CD14-positive monocyte (primary cell): ENCODE data around the gene KCTD20. TPM values are rescaled to one million over a fixed set of nuclear protein-coding genes. Genes with fewer than 3 reads are reported as not detected.
A peak's percentile ranks its signal among the peaks of the same experiment; 100 is the strongest.

Experiments used
- DNase-seq, 3 donors: peaks; one replicate each; pipeline ENCODE4 v3.0.0-alpha.2; 2011 to 2022
- H2AFZ ChIP-seq: 2 replicates; pipeline ENCODE4 v1.6.0; 2012; ENCODE audit warnings: mild to moderate bottlenecking, low read depth, low read length, inconsistent platforms; ENCODE audit not compliant: insufficient read depth, poor library complexity, severe bottlenecking
- H3K27ac ChIP-seq, 2 donors: 1 replicate in 1 of 2; 2 replicates in 1 of 2; pipeline ENCODE4 v1.5.1; 2012 to 2013; ENCODE audit warnings: low read length in 2 of 2, control low read depth in 1 of 2, inconsistent platforms in 1 of 2, low read depth in 1 of 2, mild to moderate bottlenecking in 1 of 2
- H3K27me3 ChIP-seq, 2 donors: one replicate each; pipeline versions ENCODE4 v1.6.0 to v1.6.1; 2011 to 2013; ENCODE audit warnings: low read length in 2 of 2; ENCODE audit not compliant: control insufficient read depth in 2 of 2, insufficient read depth in 2 of 2
- H3K36me3 ChIP-seq, 2 donors: replicated peaks in 1 of 2; 1 replicate in 1 of 2; 2 replicates in 1 of 2; pipeline versions ENCODE4 v1.5.1 to v1.6.1; 2012 to 2013; ENCODE audit warnings: low read length in 2 of 2, control low read depth in 1 of 2, inconsistent platforms in 1 of 2, mild to moderate bottlenecking in 1 of 2; ENCODE audit not compliant: insufficient read depth in 2 of 2, control insufficient read depth in 1 of 2
- H3K4me1 ChIP-seq, 2 donors: 1 replicate in 1 of 2; 2 replicates in 1 of 2; pipeline versions ENCODE4 v1.5.1 to v1.6.1; 2012 to 2013; ENCODE audit warnings: low read length in 2 of 2, control low read depth in 1 of 2, inconsistent platforms in 1 of 2, mild to moderate bottlenecking in 1 of 2, moderate library complexity in 1 of 2; ENCODE audit not compliant: insufficient read depth in 2 of 2, control insufficient read depth in 1 of 2
- H3K4me2 ChIP-seq: replicated peaks from 2 replicates; pipeline ENCODE3; 2012; ENCODE audit warnings: low read length, moderate library complexity, mild to moderate bottlenecking; ENCODE audit not compliant: poor library complexity, severe bottlenecking; ENCODE audit errors: extremely low read depth
- H3K4me3 ChIP-seq, 3 experiments: fragments of 200-600 bp in 1 of 3; sonication (generic) in 1 of 3; replicated peaks in 1 of 3; 1 replicate in 2 of 3; 2 replicates in 1 of 3; pipeline ENCODE4 v1.5.1; 2011 to 2013; ENCODE audit warnings: low read length in 3 of 3, mild to moderate bottlenecking in 3 of 3, control low read depth in 2 of 3, low read depth in 2 of 3, inconsistent platforms in 1 of 3, moderate library complexity in 1 of 3
- H3K79me2 ChIP-seq: 2 replicates; pipeline ENCODE4 v1.6.0; 2012; ENCODE audit warnings: mild to moderate bottlenecking, control low read depth, inconsistent platforms, low read length, moderate library complexity; ENCODE audit not compliant: insufficient read depth
- H3K9ac ChIP-seq: 2 replicates; pipeline ENCODE4 v1.6.0; 2017; ENCODE audit warnings: low read length, mild to moderate bottlenecking; ENCODE audit not compliant: insufficient read depth, poor library complexity, severe bottlenecking
- H3K9me3 ChIP-seq, 2 donors: replicated peaks in 1 of 2; 1 replicate in 1 of 2; 2 replicates in 1 of 2; pipeline versions ENCODE4 v1.5.1 to v1.6.1; 2012 to 2013; ENCODE audit warnings: low read length in 2 of 2, control low read depth in 1 of 2; ENCODE audit not compliant: control insufficient read depth in 1 of 2, insufficient read depth in 1 of 2
- H4K20me1 ChIP-seq: 2 replicates; pipeline ENCODE4 v1.6.0; 2012; ENCODE audit warnings: mild to moderate bottlenecking, low read length, control low read depth, moderate library complexity; ENCODE audit not compliant: insufficient read depth
- H3K27ac Mint-ChIP-seq, 7 donors: one replicate each; pipeline ENCODE4 v1.8.0; 2020; ENCODE audit warnings: mild to moderate bottlenecking in 7 of 7, mixed read lengths in 7 of 7, moderate library complexity in 6 of 7, inconsistent platforms in 2 of 7
- H3K27me3 Mint-ChIP-seq, 3 donors: one replicate each; pipeline ENCODE4 v1.8.0; 2021 to 2022; ENCODE audit warnings: low read depth in 3 of 3, mild to moderate bottlenecking in 3 of 3, mixed read lengths in 3 of 3, moderate library complexity in 3 of 3, inconsistent platforms in 1 of 3
- H3K36me3 Mint-ChIP-seq, 2 donors: one replicate each; pipeline ENCODE4 v1.8.0; 2020; ENCODE audit warnings: mixed read lengths in 2 of 2, inconsistent platforms in 1 of 2, mild to moderate bottlenecking in 1 of 2
- H3K4me1 Mint-ChIP-seq: one replicate; pipeline ENCODE4 v1.8.0; 2020; ENCODE audit warnings: mild to moderate bottlenecking, mixed read lengths
- H3K4me3 Mint-ChIP-seq, 2 donors: one replicate each; pipeline ENCODE4 v1.8.0; 2020; ENCODE audit warnings: mild to moderate bottlenecking in 2 of 2, mixed read lengths in 2 of 2, moderate library complexity in 1 of 2
- H3K9me3 Mint-ChIP-seq, 7 donors: one replicate each; pipeline ENCODE4 v1.8.0; 2020 to 2022; ENCODE audit warnings: mixed read lengths in 7 of 7, mild to moderate bottlenecking in 6 of 7, moderate library complexity in 6 of 7, inconsistent platforms in 2 of 7
- CTCF ChIP-seq: fragments of 200-600 bp; IDR thresholded peaks from one replicate; pipeline ENCODE4 v1.8.0; 2022; ENCODE audit warnings: antibody characterized with exemption, mild to moderate bottlenecking
- WGBS: methylation state at CpG from one replicate; pipeline ENCODE4 v1.1.5; 2013; ENCODE audit warnings: missing lambda C conversion rate; ENCODE audit not compliant: insufficient coverage; 5-methylcytosine and 5-hydroxymethylcytosine counted together
- intact Hi-C, 2 donors: fragments of 100-400 bp; cut with micrococcal nuclease; formaldehyde crosslinking; loops; one replicate each; pipeline versions ENCODE4 v1.15.0 to v1.15.1; 2023
- polyA plus RNA-seq, 3 donors: library from polyadenylated mRNA; depleted of rRNA in 1 of 3; unstranded in 2 of 3; stranded (reverse) in 1 of 3; fragments of 300-500 nt in 2 of 3; fragments of >200 nt in 1 of 3; fragmentation: Illumina TruSeq in 2 of 3; gene quantifications; 1 replicate in 2 of 3; 2 replicates in 1 of 3; pipeline ENCODE4 v1.2.3, GENCODE V29; 2012 to 2021

Gene KCTD20
- polyA plus RNA-seq, 3 donors = 23.7 to 79.7 (median 73.9) TPM

- H3K27ac Mint-ChIP-seq = no peak overlapping the region
- Histone ChIP-seq H3K27me3 (no peaks in the 10 kb centered on the region), H3K4me3 (no peak overlapping the region), H3K4me1 (no peaks in the 10 kb centered on the region), H2AFZ (no peak overlapping the region), H3K9me3 (no peaks in the 10 kb centered on the region), H3K36me3 (peaks cover 94 to 99% of the 10 kb centered on the region in 2 donors), H3K79me2 (peaks cover 31% of the 10 kb centered on the region), H3K27ac (no peak overlapping the region), H4K20me1 (peaks cover 83% of the 10 kb centered on the region), H3K9ac (no peak overlapping the region), H3K4me2 (no peak overlapping the region)
- peaks cover 71 to 91% of the 10 kb centered on the region in 2 donors for H3K36me3 Mint-ChIP-seq
- no peak for TF ChIP-seq CTCF
- no peak overlapping the region for H3K4me3 Mint-ChIP-seq
- intact Hi-C loops = no loop called here
- H3K4me1 Mint-ChIP-seq = peaks cover 2% of the 10 kb centered on the region
- peaks cover 0 to 3% (median 0%) of the 10 kb centered on the region in 3 donors for H3K27me3 Mint-ChIP-seq
- no peaks in the 10 kb centered on the region for H3K9me3 Mint-ChIP-seq
- no CpG with 5 or more reads among the region's 3 CpGs for WGBS
- DNase-seq = no peak
Observed at GRCh38 chr6:36504181-36504580, 61.4 kb downstream of the KCTD20 start.

GRCh38 chr6:36504982-36505381 lies 62.2 kb downstream of the KCTD20 start:
- peaks cover 94 to 99% of the 10 kb centered on the region in 2 donors for H3K36me3 ChIP-seq
- H4K20me1 ChIP-seq = peaks cover 84% of the 10 kb centered on the region
- peaks cover 23% of the 10 kb centered on the region for H3K79me2 ChIP-seq
- no peak overlapping the region for H3K4me3 ChIP-seq
- H3K27ac Mint-ChIP-seq = peak overlapping the region in 1 of 7 donors; percentile 27
- no peak overlapping the region for H3K9ac ChIP-seq
- intact Hi-C loops = no loop called here
- no peak overlapping the region for H2AFZ ChIP-seq
- H3K4me1 ChIP-seq = no peaks in the 10 kb centered on the region
- H3K36me3 Mint-ChIP-seq = peaks cover 71 to 91% of the 10 kb centered on the region in 2 donors
- H3K9me3 Mint-ChIP-seq = peaks cover 0 to 2% (median 0%) of the 10 kb centered on the region in 7 donors
- H3K27me3 ChIP-seq = no peaks in the 10 kb centered on the region
- H3K9me3 ChIP-seq = no peaks in the 10 kb centered on the region
- no peak overlapping the region for H3K4me2 ChIP-seq
- peaks cover 2% of the 10 kb centered on the region for H3K4me1 Mint-ChIP-seq
- H3K27me3 Mint-ChIP-seq = peaks cover 0 to 3% (median 0%) of the 10 kb centered on the region in 3 donors
- no peak overlapping the region for H3K4me3 Mint-ChIP-seq
- 100% methylated on average over 1 of the region's 2 CpGs for WGBS
- H3K27ac ChIP-seq = peak overlapping the region in 1 of 2 donors; percentile 5
- DNase-seq = no peak
- no peak for TF ChIP-seq CTCF
